Thyroid gland (tissue), 4 donors: ENCODE results near the gene ALG8. TPM values are rescaled to one million over a fixed set of nuclear protein-coding genes. Genes with fewer than 3 reads are reported as not detected.
A peak's percentile ranks its signal among the peaks of the same experiment; 100 is the strongest.

ENCODE experiments used
- DNase-seq, 2 donors: peaks; one replicate each; pipeline ENCODE4 v3.0.0-alpha.2; 2019
- H3K27ac ChIP-seq, 3 donors: fragments of 200-600 bp; sonication (generic); 1 replicate in 2 of 3; 2 replicates in 1 of 3; pipeline ENCODE4 v1.5.1; 2016 to 2019; ENCODE audit warnings: mild to moderate bottlenecking in 1 of 3, moderate library complexity in 1 of 3
- H3K27me3 ChIP-seq: fragments of 200-600 bp; sonication (generic); one replicate; pipeline ENCODE4 v1.5.1; 2019
- H3K36me3 ChIP-seq, 2 donors: fragments of 200-600 bp; sonication (generic); one replicate each; pipeline ENCODE4 v1.5.1; 2016 to 2019
- H3K4me1 ChIP-seq, 2 donors: fragments of 200-600 bp; sonication (generic); one replicate each; pipeline ENCODE4 v1.5.1; 2017 to 2019
- H3K4me3 ChIP-seq, 3 donors: fragments of 200-600 bp; sonication (generic); replicated peaks in 1 of 3; 1 replicate in 2 of 3; 2 replicates in 1 of 3; pipeline ENCODE4 v1.5.1; 2016; ENCODE audit warnings: mild to moderate bottlenecking in 1 of 3
- H3K9me3 ChIP-seq: fragments of 200-600 bp; sonication (generic); one replicate; pipeline ENCODE4 v1.5.1; 2017
- POLR2A ChIP-seq, 2 donors: fragments of 450-650 bp; IDR thresholded peaks; one replicate each; pipeline ENCODE4 v1.6.1; 2017; ENCODE audit warnings: antibody characterized with exemption in 2 of 2, mild to moderate bottlenecking in 2 of 2, moderate library complexity in 1 of 2
- WGBS, 2 donors: methylation state at CpG; one replicate each; pipeline ENCODE4 v1.1.5; 2017; 5-methylcytosine and 5-hydroxymethylcytosine counted together
- intact Hi-C: fragments of 100-400 bp; cut with DNase I; formaldehyde crosslinking; loops from one replicate; pipeline ENCODE4 v1.15.1; 2023
- total RNA-seq, 4 donors: library from RNA; depleted of rRNA; stranded (reverse); fragments of >200 nt; gene quantifications; one replicate each; pipeline ENCODE4 v1.2.3, GENCODE V29; 2016
- TF ChIP-seq, protein P1 (sequence below), 6 experiments: fragments of 200-600 bp in 3 of 6; fragments of 450-650 bp in 3 of 6; sonication (generic) in 3 of 6; IDR thresholded peaks; one replicate each; pipeline ENCODE4 v1.5.1; 2016 to 2019; ENCODE audit warnings: antibody characterized with exemption in 6 of 6, mild to moderate bottlenecking in 2 of 6, inconsistent platforms in 1 of 6, moderate library complexity in 1 of 6

Gene ALG8
- total RNA-seq, 4 donors from 2014 or later, result 49.6 to 86.7 (median 52.5) TPM

DNA sequence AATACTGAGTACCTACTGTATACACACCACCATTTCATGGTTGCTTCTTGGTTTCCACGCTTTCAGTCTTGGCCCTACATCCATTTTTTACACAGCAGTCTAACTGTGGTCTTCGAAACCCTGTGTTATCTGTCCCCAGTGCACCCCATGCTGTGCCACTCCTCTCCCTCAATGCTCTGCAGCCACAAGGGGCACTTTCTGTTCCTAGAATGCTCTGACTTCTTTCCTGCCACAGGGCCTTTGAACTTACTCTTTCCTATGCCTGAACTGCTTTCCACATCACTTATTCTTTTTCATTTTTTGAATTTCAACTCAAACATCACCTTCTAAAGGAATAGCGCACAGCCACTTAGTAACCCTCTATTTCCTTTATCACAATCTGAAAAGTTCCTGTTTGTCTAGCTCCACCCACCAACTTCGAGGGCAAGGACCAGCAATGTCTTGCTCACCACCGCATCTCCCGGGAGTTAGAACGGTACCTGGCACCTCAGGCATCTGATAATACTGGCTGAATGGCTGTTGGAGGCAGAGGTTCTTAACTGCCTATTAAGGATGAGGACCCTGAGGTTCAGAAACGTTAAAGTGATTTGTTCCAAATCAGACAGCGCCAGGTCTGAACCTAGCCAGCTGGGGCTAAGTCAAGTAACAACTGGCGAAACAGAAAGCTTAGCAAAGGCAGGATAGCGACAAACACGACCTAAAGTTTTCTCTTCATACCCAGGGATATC is 568 bp downstream of the ALG8 start:
- peaks cover 3 to 13% of the 10 kb centered on the region in 2 donors for H3K4me1 ChIP-seq
- intact Hi-C loops, result no loop called here
- H3K4me3 ChIP-seq, result peak overlapping the region; percentile 33 to 72 (median 55)
- no peak for TF ChIP-seq POLR2A (IDR thresholded peaks at IDR 0.05)
- TF ChIP-seq, protein P1, sequence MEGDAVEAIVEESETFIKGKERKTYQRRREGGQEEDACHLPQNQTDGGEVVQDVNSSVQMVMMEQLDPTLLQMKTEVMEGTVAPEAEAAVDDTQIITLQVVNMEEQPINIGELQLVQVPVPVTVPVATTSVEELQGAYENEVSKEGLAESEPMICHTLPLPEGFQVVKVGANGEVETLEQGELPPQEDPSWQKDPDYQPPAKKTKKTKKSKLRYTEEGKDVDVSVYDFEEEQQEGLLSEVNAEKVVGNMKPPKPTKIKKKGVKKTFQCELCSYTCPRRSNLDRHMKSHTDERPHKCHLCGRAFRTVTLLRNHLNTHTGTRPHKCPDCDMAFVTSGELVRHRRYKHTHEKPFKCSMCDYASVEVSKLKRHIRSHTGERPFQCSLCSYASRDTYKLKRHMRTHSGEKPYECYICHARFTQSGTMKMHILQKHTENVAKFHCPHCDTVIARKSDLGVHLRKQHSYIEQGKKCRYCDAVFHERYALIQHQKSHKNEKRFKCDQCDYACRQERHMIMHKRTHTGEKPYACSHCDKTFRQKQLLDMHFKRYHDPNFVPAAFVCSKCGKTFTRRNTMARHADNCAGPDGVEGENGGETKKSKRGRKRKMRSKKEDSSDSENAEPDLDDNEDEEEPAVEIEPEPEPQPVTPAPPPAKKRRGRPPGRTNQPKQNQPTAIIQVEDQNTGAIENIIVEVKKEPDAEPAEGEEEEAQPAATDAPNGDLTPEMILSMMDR (IDR thresholded peaks at IDR 0.05), result no peak
- no peaks in the 10 kb centered on the region for H3K9me3 ChIP-seq
- peak in 1 of 2 donors; percentile 9 for DNase-seq
- no peaks in the 10 kb centered on the region for H3K36me3 ChIP-seq
- H3K27ac ChIP-seq, result peak overlapping the region in 2 of 3 donors; percentile 2 to 58
- 21 to 28% methylated on average over 9 to 12 of the region's 12 CpGs for WGBS, 2 donors
- no peaks in the 10 kb centered on the region for H3K27me3 ChIP-seq

DNA sequence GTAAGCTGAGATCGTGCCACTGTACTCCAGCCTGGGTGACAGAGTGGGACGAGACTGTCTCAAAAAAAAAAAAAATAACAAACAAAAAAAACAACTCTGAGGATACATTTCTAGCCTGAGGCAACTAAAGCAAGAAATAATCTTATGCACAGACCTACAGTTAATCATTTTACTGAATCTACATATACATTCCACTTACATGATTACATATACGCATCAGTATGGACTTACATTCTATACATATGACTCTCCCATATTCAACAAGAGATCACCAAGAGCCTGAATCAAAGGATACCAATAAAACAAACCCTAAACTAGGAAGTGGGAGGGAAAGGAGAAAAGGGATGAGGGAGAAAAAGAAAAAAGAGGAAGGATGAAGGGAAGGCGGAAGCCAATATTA is 1.1 kb downstream of the ALG8 start:
- no peaks in the 10 kb centered on the region for H3K9me3 ChIP-seq
- H3K36me3 ChIP-seq, result no peaks in the 10 kb centered on the region
- 91 to 92% methylated on average over 4 of the region's 4 CpGs for WGBS, 2 donors
- no peak for DNase-seq
- no peak for TF ChIP-seq POLR2A (IDR thresholded peaks at IDR 0.05)
- TF ChIP-seq, protein P1 (IDR thresholded peaks at IDR 0.05), result no peak
- H3K4me1 ChIP-seq, result peaks cover 3 to 13% of the 10 kb centered on the region in 2 donors
- no peaks in the 10 kb centered on the region for H3K27me3 ChIP-seq
- intact Hi-C loops, result no loop called here
- no peak overlapping the region for H3K27ac ChIP-seq
- peak overlapping the region in 1 of 3 donors; percentile 33 for H3K4me3 ChIP-seq

DNA sequence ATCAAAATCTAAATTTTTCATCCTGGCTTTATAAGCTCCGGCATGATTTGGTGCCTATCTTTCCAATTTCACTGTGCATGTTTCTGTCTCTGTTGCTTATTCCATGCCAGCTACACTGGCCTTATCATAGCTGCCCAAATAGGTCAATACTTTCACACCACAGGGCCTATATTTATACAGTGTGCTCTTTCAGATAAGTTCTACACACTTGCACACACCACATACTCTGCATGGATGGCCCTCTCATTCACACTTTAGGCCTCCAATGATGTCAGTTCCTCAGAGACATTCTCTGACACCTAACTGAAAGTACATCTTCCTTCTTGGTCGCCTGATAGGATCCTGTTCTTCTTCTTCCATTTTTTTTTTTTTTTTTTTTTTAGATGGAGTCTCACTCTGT is 7.0 kb downstream of the ALG8 start:
- no peak overlapping the region for H3K4me3 ChIP-seq
- intact Hi-C loops, result no loop called here
- H3K4me1 ChIP-seq, result no peaks in the 10 kb centered on the region
- H3K27ac ChIP-seq, result no peak overlapping the region
- H3K9me3 ChIP-seq, result no peaks in the 10 kb centered on the region
- no peaks in the 10 kb centered on the region for H3K36me3 ChIP-seq
- no peak for TF ChIP-seq POLR2A (IDR thresholded peaks at IDR 0.05)
- TF ChIP-seq, protein P1 (IDR thresholded peaks at IDR 0.05), result no peak
- H3K27me3 ChIP-seq, result no peaks in the 10 kb centered on the region
- WGBS, 2 donors, result 66 to 93% methylated on average over 2 of the region's 2 CpGs
- DNase-seq, result no peak

DNA sequence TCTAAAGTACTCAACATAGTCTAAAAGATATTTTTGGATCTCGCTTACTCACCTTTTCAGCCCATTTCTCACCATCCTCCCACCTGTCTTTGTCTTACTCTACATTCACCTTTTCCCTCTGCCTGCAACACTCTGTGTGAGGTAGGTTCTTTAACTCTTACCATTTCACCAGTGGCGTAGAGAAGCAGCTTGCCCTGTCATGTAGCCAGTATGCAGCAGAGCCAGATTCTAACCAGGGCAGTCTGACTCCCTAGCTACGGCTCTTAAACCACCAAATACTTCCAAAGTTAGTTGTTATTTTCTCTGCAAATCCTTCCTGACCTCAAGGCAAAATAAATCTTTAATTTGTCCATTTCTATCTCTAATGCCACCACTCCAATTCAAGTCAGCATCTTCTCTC is 7.5 kb downstream of the ALG8 start:
- intact Hi-C loops, result no loop called here
- Histone ChIP-seq H3K27ac (no peak overlapping the region), H3K9me3 (no peaks in the 10 kb centered on the region), H3K36me3 (no peaks in the 10 kb centered on the region), H3K4me1 (no peaks in the 10 kb centered on the region), H3K27me3 (no peaks in the 10 kb centered on the region), H3K4me3 (no peak overlapping the region)
- TF ChIP-seq, protein P1 (IDR thresholded peaks at IDR 0.05), result no peak
- TF ChIP-seq POLR2A (IDR thresholded peaks at IDR 0.05), result no peak
- DNase-seq, result no peak
- 80 to 84% methylated on average over 3 of the region's 3 CpGs for WGBS, 2 donors

DNA sequence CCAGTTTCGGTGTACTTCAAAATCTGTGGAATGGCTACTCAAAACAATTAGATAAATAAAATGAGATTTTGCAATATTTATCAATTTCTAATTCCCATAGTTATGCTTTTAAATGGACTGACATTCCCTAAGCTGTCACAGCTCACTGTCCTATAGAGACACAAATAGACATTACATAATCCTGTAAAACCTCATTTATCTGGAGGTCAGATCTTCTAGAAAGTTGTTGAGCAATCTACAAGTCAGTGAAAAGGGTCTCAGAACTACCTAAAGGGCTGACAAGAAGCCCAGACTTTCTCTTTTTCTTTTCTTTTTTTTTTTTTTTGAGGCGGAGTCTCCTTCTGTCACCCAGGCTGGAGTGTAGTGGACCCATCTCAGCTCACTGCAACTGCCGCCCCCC is 12.0 kb downstream of the ALG8 start:
- H3K27me3 ChIP-seq, result no peaks in the 10 kb centered on the region
- no peak for DNase-seq
- 94 to 96% methylated on average over 3 of the region's 3 CpGs for WGBS, 2 donors
- intact Hi-C loops, result no loop called here
- no peaks in the 10 kb centered on the region for H3K4me1 ChIP-seq
- no peak overlapping the region for H3K27ac ChIP-seq
- peaks cover 0 to 8% of the 10 kb centered on the region in 2 donors for H3K36me3 ChIP-seq
- H3K9me3 ChIP-seq, result no peaks in the 10 kb centered on the region
- no peak overlapping the region for H3K4me3 ChIP-seq
- TF ChIP-seq POLR2A (IDR thresholded peaks at IDR 0.05), result no peak
- TF ChIP-seq, protein P1 (IDR thresholded peaks at IDR 0.05), result no peak
